A549 (cell line): ENCODE measurements around the gene SPATA9. TPM values are rescaled to one million over a fixed set of nuclear protein-coding genes. Genes with fewer than 3 reads are reported as not detected.

Experiments used
- ATAC-seq, 2 experiments: fragments of 200-7000 bp in 1 of 2; fragments of >200 bp in 1 of 2; cut with Nextera tagmentation in 1 of 2; cut with Tn5 transposase in 1 of 2; 3 replicates each; pipeline versions ENCODE4 v1.8.0 to v1.9.1; 2018 to 2020; ENCODE audit warnings: mild to moderate bottlenecking in 1 of 2, moderate library complexity in 1 of 2
- CTCF ChIA-PET: fragments of 300-600 bp; sonication (Branson Sonifier 250); formaldehyde crosslinking; extraction: SDS; loops from one replicate; lab custom pipeline; 2021; ENCODE audit warnings: antibody characterized with exemption, inconsistent platforms; lab: Yijun Ruan, JAX
- POLR2A ChIA-PET: fragments of 350-600 bp; formaldehyde crosslinking; extraction: SDS; loops from one replicate; lab custom pipeline; 2021; ENCODE audit warnings: antibody characterized with exemption, inconsistent platforms; lab: Yijun Ruan, JAX
- DNase-seq, 2 experiments: peaks; one replicate each; pipeline versions ENCODE4 v3.0.0 to v3.0.0-alpha.2; 2011 to 2016; ENCODE audit warnings: low read depth in 1 of 2, low spot score in 1 of 2
- FAIRE-seq: peaks from 2 replicates; lab custom pipeline; 2011; peaks lifted over from hg19 to GRCh38; lab: Jason Lieb, UNC
- H3K27ac ChIP-seq, 2 experiments: fragments of >200 bp; sonication (Bioruptor Twin); formaldehyde crosslinking; 3 replicates each; pipeline ENCODE4 v1.5.1; 2016 to 2017
- H3K4me1 ChIP-seq: fragments of >200 bp; sonication (Bioruptor Twin); formaldehyde crosslinking; 3 replicates; pipeline ENCODE4 v1.6.1; 2016
- H3K4me2 ChIP-seq: fragments of >200 bp; sonication (Bioruptor Twin); formaldehyde crosslinking; 3 replicates; pipeline ENCODE4 v1.6.1; 2016
- H3K4me3 ChIP-seq: fragments of >200 bp; sonication (Bioruptor Twin); formaldehyde crosslinking; 3 replicates; pipeline ENCODE4 v1.5.1; 2016
- H3K9me3 ChIP-seq: fragments of >200 bp; sonication (Bioruptor Twin); formaldehyde crosslinking; 3 replicates; pipeline ENCODE4 v1.6.1; 2016
- CBX2 ChIP-seq: fragments of 200-600 bp; sonication (generic); IDR thresholded peaks from 2 replicates; pipeline ENCODE4 v1.6.1; 2016; ENCODE audit warnings: low read depth, mild to moderate bottlenecking, borderline replicate concordance
- E2F6 ChIP-seq: IDR thresholded peaks from 2 replicates; pipeline ENCODE4 v1.6.1; 2012; ENCODE audit warnings: low read depth, borderline replicate concordance
- FOSB ChIP-seq: fragments of 250-450 bp; sonication (Bioruptor Pico); IDR thresholded peaks from 2 replicates; pipeline ENCODE4 v1.5.0; 2020; ENCODE audit warnings: mild to moderate bottlenecking, moderate library complexity
- FOXS1 ChIP-seq: fragments of 250-450 bp; sonication (Bioruptor Pico); IDR thresholded peaks from 2 replicates; pipeline ENCODE4 v1.5.0; 2020; ENCODE audit warnings: mild to moderate bottlenecking, moderate library complexity
- HOXB5 ChIP-seq: fragments of 250-450 bp; sonication (Bioruptor Pico); IDR thresholded peaks from 2 replicates; pipeline ENCODE4 v1.5.0; 2020; ENCODE audit warnings: mild to moderate bottlenecking, moderate library complexity
- JUN ChIP-seq, 2 experiments: fragments of >200 bp; sonication (Bioruptor Twin); formaldehyde crosslinking; IDR thresholded peaks; 2 replicates in 1 of 2; 3 replicates in 1 of 2; pipeline ENCODE4 v1.6.1; 2016 to 2017
- MAX ChIP-seq: IDR thresholded peaks from 2 replicates; pipeline ENCODE4 v1.6.1; 2012
- MAZ ChIP-seq: fragments of 150-350 bp; IDR thresholded peaks from 2 replicates; pipeline ENCODE4 v1.6.1; 2014; ENCODE audit warnings: antibody characterized with exemption, low read depth, low read length, borderline replicate concordance
- NPAS2 ChIP-seq: fragments of 250-450 bp; sonication (Bioruptor Pico); IDR thresholded peaks from 2 replicates; pipeline ENCODE4 v1.8.0; 2022; ENCODE audit warnings: mild to moderate bottlenecking, moderate library complexity, borderline replicate concordance
- PBX3 ChIP-seq: IDR thresholded peaks from 2 replicates; pipeline ENCODE4 v1.6.1; 2012
- RARB ChIP-seq: fragments of 250-450 bp; sonication (Bioruptor Pico); IDR thresholded peaks from 2 replicates; pipeline ENCODE4 v1.8.0; 2021; ENCODE audit warnings: mild to moderate bottlenecking, moderate library complexity
- RCOR1 ChIP-seq: fragments of 150-350 bp; IDR thresholded peaks from 2 replicates; pipeline ENCODE4 v1.6.1; 2014; ENCODE audit warnings: antibody characterized with exemption, low read length, low read depth
- SMC3 ChIP-seq: fragments of >200 bp; sonication (Bioruptor Twin); formaldehyde crosslinking; IDR thresholded peaks from 3 replicates; pipeline ENCODE4 v1.6.1; 2018; ENCODE audit warnings: inconsistent platforms
- SREBF2 ChIP-seq: fragments of 450-650 bp; IDR thresholded peaks from 2 replicates; pipeline ENCODE4 v1.6.1; 2014; ENCODE audit warnings: mild to moderate bottlenecking, moderate library complexity
- TP53 ChIP-seq: fragments of 250-450 bp; sonication (Bioruptor Pico); IDR thresholded peaks from 2 replicates; pipeline ENCODE4 v1.5.0; 2021; ENCODE audit warnings: mild to moderate bottlenecking, moderate library complexity
- WGBS: methylation state at CpG from one replicate; pipeline ENCODE4 v1.1.6; 2017; ENCODE audit errors: missing lambda C conversion rate; 5-methylcytosine and 5-hydroxymethylcytosine counted together
- polyA plus RNA-seq, 4 experiments: library from polyadenylated mRNA; depleted of rRNA in 3 of 4; stranded (reverse); fragments of >200 nt; fragmentation: RNase III in 1 of 4; extraction: RNeasy Plus Mini Kit Qiagen cat#74134 plus additional on column Dnase treatment in 1 of 4; gene quantifications; 2 replicates in 3 of 4; 3 replicates in 1 of 4; pipeline ENCODE4 v1.2.3, GENCODE V29; 2011 to 2017
- TF ChIP-seq, protein P1 (sequence below): fragments of >200 bp; sonication (Bioruptor Twin); formaldehyde crosslinking; IDR thresholded peaks from 3 replicates; pipeline ENCODE4 v1.6.1; 2016
- TF ChIP-seq, protein P2 (sequence below): fragments of 200-600 bp; sonication (generic); IDR thresholded peaks from 2 replicates; pipeline ENCODE4 v1.6.1; 2016; ENCODE audit warnings: antibody characterized with exemption, mild to moderate bottlenecking, moderate library complexity
- TF ChIP-seq, protein P3 (sequence below): fragments of 150-350 bp; IDR thresholded peaks from 2 replicates; pipeline ENCODE4 v1.6.1; 2014; ENCODE audit warnings: low read depth, mild to moderate bottlenecking, low read length

Gene SPATA9
- polyA plus RNA-seq, 2 of the 4 experiments (the other 2 are of a cell fraction), result 0.16 TPM; not detected in 1

DNA sequence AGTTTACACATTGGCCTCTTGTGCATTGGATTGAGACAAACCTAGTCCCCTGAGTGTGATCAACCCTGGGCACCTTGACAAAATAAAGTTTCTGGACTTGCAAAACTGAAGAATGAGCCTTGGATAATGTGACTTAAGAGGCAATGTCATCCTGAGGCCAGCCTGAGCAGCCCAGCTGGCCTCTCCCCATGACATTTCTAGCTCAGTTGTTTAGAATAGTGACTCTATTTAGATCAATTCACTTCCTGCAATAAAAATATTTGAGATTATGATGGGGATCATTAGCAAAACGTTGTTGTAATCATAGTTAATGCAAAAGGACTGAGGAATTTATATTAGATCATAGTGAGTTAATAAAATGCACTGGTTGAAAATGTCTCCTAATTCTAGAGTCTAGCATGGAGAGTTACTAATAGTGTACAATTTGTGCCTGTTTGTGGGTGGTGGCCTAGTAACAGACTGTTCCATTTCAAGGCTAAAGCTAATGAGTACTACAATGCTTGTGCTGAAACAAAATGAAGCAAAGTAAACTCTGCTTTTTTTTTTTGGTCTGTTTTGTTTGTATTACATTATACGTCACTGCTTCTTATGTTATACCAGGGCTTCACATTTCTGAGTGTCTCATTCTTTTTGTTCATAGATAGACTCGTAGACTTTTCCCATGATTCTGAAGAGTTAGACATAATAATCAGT lies 37.4 kb upstream of the SPATA9 start:
- H3K27ac ChIP-seq, result no peak overlapping the region
- 51% methylated on average over 3 of the region's 3 CpGs for WGBS
- POLR2A ChIA-PET, result no interaction called here
- ATAC-seq (no peak), DNase-seq (no peak), FAIRE-seq (no peak)
- H3K4me3 ChIP-seq, result no peak overlapping the region
- TF ChIP-seq NPAS2 (CRISPR knock-in tag) (no peak), SMC3 (no peak), PBX3 (no peak), MAZ (no peak)
- TF ChIP-seq, protein P1, sequence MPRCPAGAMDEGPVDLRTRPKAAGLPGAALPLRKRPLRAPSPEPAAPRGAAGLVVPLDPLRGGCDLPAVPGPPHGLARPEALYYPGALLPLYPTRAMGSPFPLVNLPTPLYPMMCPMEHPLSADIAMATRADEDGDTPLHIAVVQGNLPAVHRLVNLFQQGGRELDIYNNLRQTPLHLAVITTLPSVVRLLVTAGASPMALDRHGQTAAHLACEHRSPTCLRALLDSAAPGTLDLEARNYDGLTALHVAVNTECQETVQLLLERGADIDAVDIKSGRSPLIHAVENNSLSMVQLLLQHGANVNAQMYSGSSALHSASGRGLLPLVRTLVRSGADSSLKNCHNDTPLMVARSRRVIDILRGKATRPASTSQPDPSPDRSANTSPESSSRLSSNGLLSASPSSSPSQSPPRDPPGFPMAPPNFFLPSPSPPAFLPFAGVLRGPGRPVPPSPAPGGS, result no peak
- no peak overlapping the region for H3K4me2 ChIP-seq
- CTCF ChIA-PET, result interaction anchor here (1.6 kb wide), 1 partner anchor 25 kb away, joined by 5 read pairs; no protein-coding TSS in a partner anchor
- H3K9me3 ChIP-seq, result no peaks in the 10 kb centered on the region
- H3K4me1 ChIP-seq, result no peaks in the 10 kb centered on the region; the same call in 2 of the 3 replicates

DNA sequence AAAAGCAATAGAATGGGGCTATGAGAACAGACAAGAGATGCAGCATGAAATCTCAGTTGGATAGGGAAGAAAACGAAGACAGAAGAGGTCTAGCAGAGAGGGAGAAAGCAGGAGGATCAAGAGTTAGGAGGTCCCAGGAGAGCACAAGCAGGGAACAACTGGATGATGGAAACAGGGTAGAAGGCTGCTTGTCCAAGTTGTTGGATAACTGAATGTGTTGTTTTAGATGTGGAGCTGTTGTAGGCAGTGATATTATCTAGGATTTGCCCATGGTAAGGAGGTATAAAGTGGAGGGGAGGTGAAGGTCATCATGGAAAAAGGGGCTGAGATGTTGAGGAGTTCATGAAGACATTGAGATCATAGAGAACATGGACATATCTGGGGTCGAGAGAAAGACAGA lies 35.9 kb upstream of the SPATA9 start:
- CTCF ChIA-PET, result interaction anchor here (0.8 to 1.5 kb wide), 2 partner anchors 13 to 54 kb away, joined by 3 read pairs; partner anchors contain the start of gene RHOBTB3
- WGBS, result 52% methylated on average over 2 of the region's 2 CpGs

More for the DNA sequence above, 35.9 kb upstream of the SPATA9 start:
- Histone ChIP-seq H3K4me3 (no peak overlapping the region), H3K27ac (no peak overlapping the region), H3K4me1 (no peaks in the 10 kb centered on the region; the same call in 2 of the 3 replicates), H3K9me3 (no peaks in the 10 kb centered on the region), H3K4me2 (no peak overlapping the region)
- TF ChIP-seq TP53 (no peak), JUN (IDR thresholded peaks at IDR 0.05) (no peak), HOXB5 (CRISPR knock-in tag) (no peak), FOXS1 (CRISPR knock-in tag) (no peak), PBX3 (no peak), E2F6 (no peak), SREBF2 (no peak), CBX2 (no peak), SMC3 (no peak), MAX (no peak), FOSB (CRISPR knock-in tag) (no peak), RARB (no peak), RCOR1 (no peak)
- TF ChIP-seq, protein P2, sequence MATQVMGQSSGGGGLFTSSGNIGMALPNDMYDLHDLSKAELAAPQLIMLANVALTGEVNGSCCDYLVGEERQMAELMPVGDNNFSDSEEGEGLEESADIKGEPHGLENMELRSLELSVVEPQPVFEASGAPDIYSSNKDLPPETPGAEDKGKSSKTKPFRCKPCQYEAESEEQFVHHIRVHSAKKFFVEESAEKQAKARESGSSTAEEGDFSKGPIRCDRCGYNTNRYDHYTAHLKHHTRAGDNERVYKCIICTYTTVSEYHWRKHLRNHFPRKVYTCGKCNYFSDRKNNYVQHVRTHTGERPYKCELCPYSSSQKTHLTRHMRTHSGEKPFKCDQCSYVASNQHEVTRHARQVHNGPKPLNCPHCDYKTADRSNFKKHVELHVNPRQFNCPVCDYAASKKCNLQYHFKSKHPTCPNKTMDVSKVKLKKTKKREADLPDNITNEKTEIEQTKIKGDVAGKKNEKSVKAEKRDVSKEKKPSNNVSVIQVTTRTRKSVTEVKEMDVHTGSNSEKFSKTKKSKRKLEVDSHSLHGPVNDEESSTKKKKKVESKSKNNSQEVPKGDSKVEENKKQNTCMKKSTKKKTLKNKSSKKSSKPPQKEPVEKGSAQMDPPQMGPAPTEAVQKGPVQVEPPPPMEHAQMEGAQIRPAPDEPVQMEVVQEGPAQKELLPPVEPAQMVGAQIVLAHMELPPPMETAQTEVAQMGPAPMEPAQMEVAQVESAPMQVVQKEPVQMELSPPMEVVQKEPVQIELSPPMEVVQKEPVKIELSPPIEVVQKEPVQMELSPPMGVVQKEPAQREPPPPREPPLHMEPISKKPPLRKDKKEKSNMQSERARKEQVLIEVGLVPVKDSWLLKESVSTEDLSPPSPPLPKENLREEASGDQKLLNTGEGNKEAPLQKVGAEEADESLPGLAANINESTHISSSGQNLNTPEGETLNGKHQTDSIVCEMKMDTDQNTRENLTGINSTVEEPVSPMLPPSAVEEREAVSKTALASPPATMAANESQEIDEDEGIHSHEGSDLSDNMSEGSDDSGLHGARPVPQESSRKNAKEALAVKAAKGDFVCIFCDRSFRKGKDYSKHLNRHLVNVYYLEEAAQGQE, result no peak
- TF ChIP-seq, protein P3, sequence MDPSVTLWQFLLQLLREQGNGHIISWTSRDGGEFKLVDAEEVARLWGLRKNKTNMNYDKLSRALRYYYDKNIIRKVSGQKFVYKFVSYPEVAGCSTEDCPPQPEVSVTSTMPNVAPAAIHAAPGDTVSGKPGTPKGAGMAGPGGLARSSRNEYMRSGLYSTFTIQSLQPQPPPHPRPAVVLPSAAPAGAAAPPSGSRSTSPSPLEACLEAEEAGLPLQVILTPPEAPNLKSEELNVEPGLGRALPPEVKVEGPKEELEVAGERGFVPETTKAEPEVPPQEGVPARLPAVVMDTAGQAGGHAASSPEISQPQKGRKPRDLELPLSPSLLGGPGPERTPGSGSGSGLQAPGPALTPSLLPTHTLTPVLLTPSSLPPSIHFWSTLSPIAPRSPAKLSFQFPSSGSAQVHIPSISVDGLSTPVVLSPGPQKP, result no peak
- TF ChIP-seq, protein P1, result no peak
- FAIRE-seq, result no peak
- no peak for ATAC-seq
- DNase-seq, result no peak
- POLR2A ChIA-PET, result no interaction called here
